Liver (tissue), 9 donors: Measurements from ENCODE around the gene NHERF1. TPM values are rescaled to one million over a fixed set of nuclear protein-coding genes. Genes with fewer than 3 reads are reported as not detected.

Experiments used
- DNase-seq: peaks from one replicate; pipeline ENCODE4 v3.0.0-alpha.2; 2017; ENCODE audit warnings: low spot score
- H3K27ac ChIP-seq, 2 donors: one replicate each; pipeline ENCODE4 v1.7.0; 2013; ENCODE audit warnings: inconsistent platforms in 2 of 2, low read length in 2 of 2, control low read depth in 1 of 2, low read depth in 1 of 2, mild to moderate bottlenecking in 1 of 2
- H3K27me3 ChIP-seq, 4 donors: one replicate each; pipeline versions ENCODE4 v1.6.1 to v1.7.0; 2013; ENCODE audit warnings: low read length in 3 of 4, inconsistent platforms in 1 of 4, mild to moderate bottlenecking in 1 of 4, moderate library complexity in 1 of 4; ENCODE audit not compliant: control insufficient read depth in 4 of 4, insufficient read depth in 4 of 4
- H3K36me3 ChIP-seq, 4 donors: one replicate each; pipeline versions ENCODE4 v1.6.1 to v1.7.0; 2013; ENCODE audit warnings: low read length in 3 of 4, mild to moderate bottlenecking in 3 of 4, low read depth in 1 of 4, moderate library complexity in 1 of 4; ENCODE audit not compliant: control insufficient read depth in 4 of 4, insufficient read depth in 3 of 4
- H3K4me1 ChIP-seq, 4 donors: one replicate each; pipeline versions ENCODE4 v1.6.1 to v1.7.0; 2013; ENCODE audit warnings: low read length in 3 of 4, mild to moderate bottlenecking in 3 of 4, moderate library complexity in 1 of 4; ENCODE audit not compliant: control insufficient read depth in 4 of 4, insufficient read depth in 4 of 4
- H3K4me3 ChIP-seq, 3 donors: one replicate each; pipeline versions ENCODE4 v1.6.1 to v1.7.0; 2013; ENCODE audit warnings: low read length in 3 of 3, control low read depth in 1 of 3, low read depth in 1 of 3, mild to moderate bottlenecking in 1 of 3
- H3K9ac ChIP-seq, 2 donors: one replicate each; pipeline ENCODE4 v1.7.0; 2013; ENCODE audit warnings: low read length in 2 of 2, mild to moderate bottlenecking in 2 of 2, moderate library complexity in 2 of 2, control low read depth in 1 of 2, low read depth in 1 of 2
- H3K9me3 ChIP-seq, 4 donors: one replicate each; pipeline versions ENCODE4 v1.6.1 to v1.7.0; 2013; ENCODE audit warnings: low read length in 3 of 4; ENCODE audit not compliant: control insufficient read depth in 4 of 4
- CTCF ChIP-seq: fragments of 150-350 bp; IDR thresholded peaks from 2 replicates; pipeline ENCODE4 v1.5.1; 2017; ENCODE audit warnings: improper control_type of control experiment, low read depth, low read length; ENCODE audit not compliant: missing input control
- EGR1 ChIP-seq, 2 donors: IDR thresholded peaks; 2 replicates each; pipeline ENCODE4 v1.6.1; 2016 to 2018; ENCODE audit warnings: antibody characterized with exemption in 2 of 2, low read depth in 2 of 2
- FOXA1 ChIP-seq: IDR thresholded peaks from 2 replicates; pipeline ENCODE4 v1.6.1; 2016; ENCODE audit warnings: antibody characterized with exemption
- HNF4A ChIP-seq, 2 donors: conservative IDR thresholded peaks; 2 replicates each; pipeline ENCODE4 v1.6.1; 2016; ENCODE audit warnings: antibody characterized with exemption in 2 of 2, mild to moderate bottlenecking in 2 of 2
- HNF4G ChIP-seq: IDR thresholded peaks from 2 replicates; pipeline ENCODE4 v1.6.1; 2016; ENCODE audit warnings: antibody characterized with exemption
- JUND ChIP-seq, 2 donors: IDR thresholded peaks; 2 replicates each; pipeline ENCODE4 v1.6.1; 2016; ENCODE audit warnings: antibody characterized with exemption in 2 of 2
- NR2F2 ChIP-seq: IDR thresholded peaks from 2 replicates; pipeline ENCODE4 v1.6.1; 2016; ENCODE audit warnings: antibody characterized with exemption
- REST ChIP-seq: IDR thresholded peaks from 2 replicates; pipeline ENCODE4 v1.6.1; 2016; ENCODE audit warnings: antibody characterized with exemption, mild to moderate bottlenecking
- RXRA ChIP-seq, 2 donors: IDR thresholded peaks; 2 replicates each; pipeline ENCODE4 v1.6.1; 2017 to 2018; ENCODE audit warnings: antibody characterized with exemption in 2 of 2, mild to moderate bottlenecking in 1 of 2
- SP1 ChIP-seq: IDR thresholded peaks from 2 replicates; pipeline ENCODE4 v1.6.1; 2018; ENCODE audit warnings: antibody characterized with exemption, mild to moderate bottlenecking
- TAF1 ChIP-seq: conservative IDR thresholded peaks from 2 replicates; pipeline ENCODE4 v1.6.1; 2016; ENCODE audit warnings: antibody characterized with exemption, mild to moderate bottlenecking
- YY1 ChIP-seq: IDR thresholded peaks from 2 replicates; pipeline ENCODE4 v1.6.1; 2016; ENCODE audit warnings: antibody characterized with exemption, mild to moderate bottlenecking
- WGBS: extraction: QIAGEN DNeasy Blood & Tissue Kit; methylation state at CpG from one replicate; pipeline ENCODE4 v1.1.7; 2013; 5-methylcytosine and 5-hydroxymethylcytosine counted together
- polyA plus RNA-seq, 2 donors: library from polyadenylated mRNA; stranded (reverse) in 1 of 2; unstranded in 1 of 2; fragments of 200-250 nt in 1 of 2; fragments of >200 nt in 1 of 2; fragmentation: Nextera tagmentation in 1 of 2; extraction: Ambion mirVana in 1 of 2; gene quantifications; one replicate each; pipeline versions ENCODE4 v1.2.1 to v1.2.3, GENCODE V29; 2013 to 2015
- total RNA-seq, 2 donors: library from RNA; depleted of rRNA; stranded (reverse); fragments of >200 nt; gene quantifications; one replicate each; pipeline ENCODE4 v1.2.3, GENCODE V29; 2014
- TF ChIP-seq, protein P1 (sequence below): IDR thresholded peaks from 2 replicates; pipeline ENCODE4 v1.6.1; 2016; ENCODE audit warnings: antibody characterized with exemption
- TF ChIP-seq, protein P2 (sequence below): IDR thresholded peaks from 2 replicates; pipeline ENCODE4 v1.6.1; 2016; ENCODE audit warnings: antibody characterized with exemption
- donor health status: healthy.
- donor health status: healthy.
- donor health status: healthy.
- donor health status: healthy.
- donor health status: healthy.

NHERF1 gene
- total and polyA plus RNA-seq, 4 donors, result 38.1 to 160 (median 94.7) TPM

DNA sequence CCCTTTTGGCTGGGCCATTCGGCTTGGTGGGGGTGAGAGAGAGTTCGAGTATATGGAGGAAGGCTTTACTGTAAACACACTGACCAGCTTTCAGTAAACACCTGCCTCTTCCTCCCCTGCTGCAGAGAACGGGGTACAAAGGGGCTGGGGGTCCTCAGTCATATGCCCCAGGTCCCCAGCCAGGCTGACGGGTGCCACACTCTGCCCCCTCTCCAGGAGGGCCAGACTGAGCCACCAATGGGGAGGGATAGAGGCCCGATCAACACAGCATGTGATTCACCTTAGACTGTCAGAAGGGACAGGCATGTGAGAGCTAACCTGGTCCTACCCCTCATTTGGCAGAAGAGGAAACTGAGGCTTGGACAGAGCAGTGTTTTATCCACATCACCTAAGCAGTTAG is 13.0 kb downstream of the NHERF1 start:
- H3K9me3 ChIP-seq, result no peaks in the 10 kb centered on the region
- H3K27ac ChIP-seq, result peak overlapping the region; percentile 51 to 75
- H3K27me3 ChIP-seq, result no peaks in the 10 kb centered on the region
- no peak for DNase-seq
- H3K4me1 ChIP-seq, result peaks cover 59 to 99% (median 90%) of the 10 kb centered on the region in 4 donors
- no peak overlapping the region for H3K4me3 ChIP-seq
- no peaks in the 10 kb centered on the region for H3K36me3 ChIP-seq
- H3K9ac ChIP-seq, result no peak overlapping the region
- 46% methylated on average over 5 of the region's 5 CpGs for WGBS
- TF ChIP-seq FOXA1, result no peak

- peaks cover 63 to 99% (median 89%) of the 10 kb centered on the region in 4 donors for H3K4me1 ChIP-seq
- no peaks in the 10 kb centered on the region for H3K9me3 ChIP-seq
- no peak overlapping the region for H3K4me3 ChIP-seq
- H3K27ac ChIP-seq, result peak overlapping the region in 1 of 2 donors; percentile 75
- no peaks in the 10 kb centered on the region for H3K27me3 ChIP-seq
- no peak for DNase-seq
- H3K9ac ChIP-seq, result no peak overlapping the region
- 84% methylated on average over 11 of the region's 11 CpGs for WGBS
- no peaks in the 10 kb centered on the region for H3K36me3 ChIP-seq
- TF ChIP-seq, protein P1, sequence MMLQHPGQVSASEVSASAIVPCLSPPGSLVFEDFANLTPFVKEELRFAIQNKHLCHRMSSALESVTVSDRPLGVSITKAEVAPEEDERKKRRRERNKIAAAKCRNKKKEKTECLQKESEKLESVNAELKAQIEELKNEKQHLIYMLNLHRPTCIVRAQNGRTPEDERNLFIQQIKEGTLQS, result no peak
- TF ChIP-seq NR2F2, result no peak
Observed at GRCh38 chr17:74761931-74762330, 13.5 kb downstream of the NHERF1 start.

GRCh38 chr17:74763565-74764387 is 15.3 kb downstream of the NHERF1 start:
- Histone ChIP-seq H3K9me3 (no peaks in the 10 kb centered on the region), H3K27me3 (no peaks in the 10 kb centered on the region), H3K36me3 (peaks cover 1 to 3% (median 2%) of the 10 kb centered on the region in 4 donors), H3K27ac (peak overlapping the region; percentile 9 to 44), H3K9ac (no peak overlapping the region), H3K4me1 (peaks cover 58 to 99% (median 88%) of the 10 kb centered on the region in 4 donors), H3K4me3 (peak overlapping the region in 1 of 3 donors; percentile 1)
- 40% methylated on average over 16 of the region's 16 CpGs for WGBS
- peak; percentile 75 to 81 for TF ChIP-seq HNF4A (conservative IDR thresholded peaks at IDR 0.05)
- TF ChIP-seq SP1, result peak; percentile 34
- TF ChIP-seq TAF1, result no peak
- TF ChIP-seq RXRA (IDR thresholded peaks at IDR 0.05), result peak; percentile 31 to 52
- TF ChIP-seq, protein P2, sequence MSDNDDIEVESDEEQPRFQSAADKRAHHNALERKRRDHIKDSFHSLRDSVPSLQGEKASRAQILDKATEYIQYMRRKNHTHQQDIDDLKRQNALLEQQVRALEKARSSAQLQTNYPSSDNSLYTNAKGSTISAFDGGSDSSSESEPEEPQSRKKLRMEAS, result peak; percentile 22
- peak; percentile 27 for TF ChIP-seq REST
- TF ChIP-seq HNF4G, result peak; percentile 5
- TF ChIP-seq, protein P1, result no peak
- peak in 1 of 2 donors; percentile 25 for TF ChIP-seq JUND (IDR thresholded peaks at IDR 0.05)
- no peak for TF ChIP-seq FOXA1
- TF ChIP-seq EGR1 (IDR thresholded peaks at IDR 0.05; ENCODE audit: low read depth in 2 of 2), result no peak
- TF ChIP-seq CTCF, result no peak
- TF ChIP-seq YY1, result peak; percentile 64
- DNase-seq, result peak; percentile 71
